ENCODE data around the gene FANCG.

Gene FANCG

DNA sequence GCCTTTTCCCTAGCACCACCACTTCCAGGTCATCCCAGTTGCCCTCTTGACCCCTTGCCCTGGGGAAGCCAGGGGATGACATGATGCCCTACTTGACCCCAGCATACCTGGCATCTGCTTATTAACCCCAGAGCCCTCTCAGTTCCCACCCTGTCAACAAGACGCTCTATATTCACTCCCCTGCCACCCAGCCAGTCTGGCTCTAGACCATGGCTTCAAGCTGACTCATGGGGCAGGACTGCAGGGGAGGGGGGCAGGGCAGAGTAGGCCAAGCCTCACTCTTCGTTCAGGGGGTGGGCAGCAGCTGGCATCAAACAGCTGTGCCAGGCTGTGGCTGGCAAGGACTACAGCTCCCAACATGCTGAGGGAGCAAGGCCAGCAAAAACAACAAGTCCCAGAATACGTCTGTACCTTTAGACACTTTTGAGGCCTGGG lies 30.6 kb upstream of the FANCG start:
- peaks cover 45 to 46% of the 10 kb centered on the region in 2 donors for H3K4me1 ChIP-seq (ENCODE audit: control insufficient read depth in 2 of 2, insufficient read depth in 2 of 2, low read length in 2 of 2)
- H3K9ac ChIP-seq (ENCODE audit: low read depth in 1 of 2, low read length in 2 of 2), result peak overlapping the region in 1 of 2 donors; percentile 90
- H3K4me3 ChIP-seq (ENCODE audit: low read length in 2 of 2), result peak overlapping the region in 1 of 2 donors; percentile 81
- no peaks in the 10 kb centered on the region for H3K27me3 ChIP-seq (ENCODE audit: control insufficient read depth in 2 of 2, insufficient read depth in 2 of 2, low read length in 2 of 2)
- peaks cover 16 to 27% of the 10 kb centered on the region in 2 donors for H3K36me3 ChIP-seq (ENCODE audit: control insufficient read depth in 2 of 2, insufficient read depth in 2 of 2, low read length in 2 of 2)
- no peaks in the 10 kb centered on the region for H3K9me3 ChIP-seq (ENCODE audit: control insufficient read depth in 2 of 2, low read length in 2 of 2)
- no peak overlapping the region for H3K27ac ChIP-seq (ENCODE audit: low read depth in 2 of 2, low read length in 2 of 2)

DNA sequence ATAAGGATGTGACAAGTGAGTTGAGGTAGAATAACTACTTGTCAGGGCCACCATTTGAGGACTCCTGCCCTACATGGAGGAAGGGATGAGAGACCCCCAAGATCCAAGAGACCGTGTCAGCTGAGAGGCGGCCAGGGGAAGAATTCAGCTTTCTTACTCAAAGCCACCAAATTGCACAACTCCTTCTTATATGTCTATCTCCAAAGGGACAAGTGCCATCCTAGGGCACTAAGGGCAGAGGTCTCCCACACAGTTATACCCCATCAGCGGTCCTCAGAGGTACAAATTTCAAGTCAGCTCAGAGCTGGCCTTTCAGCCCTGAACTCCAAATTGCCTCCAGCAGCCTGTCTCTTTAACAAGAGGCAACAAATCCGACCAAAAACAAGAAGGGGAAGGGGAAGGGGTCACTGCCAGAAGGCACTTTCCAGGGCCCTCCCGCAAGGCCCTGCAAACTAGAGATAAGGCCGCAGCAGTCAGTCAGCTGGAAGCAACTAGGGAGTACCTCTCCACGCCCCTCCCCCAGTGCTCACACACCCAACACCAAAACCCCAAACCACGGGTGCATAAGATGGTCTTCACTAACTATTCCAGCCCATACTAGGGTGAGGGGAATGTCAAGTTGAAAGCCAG lies 29.3 kb upstream of the FANCG start:
- Histone ChIP-seq H3K36me3 (ENCODE audit: control insufficient read depth in 2 of 2, insufficient read depth in 2 of 2, low read length in 2 of 2) (peaks cover 24 to 38% of the 10 kb centered on the region in 2 donors), H3K4me3 (ENCODE audit: low read length in 2 of 2) (no peak overlapping the region), H3K9ac (ENCODE audit: low read depth in 1 of 2, low read length in 2 of 2) (no peak overlapping the region), H3K27ac (ENCODE audit: low read depth in 2 of 2, low read length in 2 of 2) (no peak overlapping the region), H3K27me3 (ENCODE audit: control insufficient read depth in 2 of 2, insufficient read depth in 2 of 2, low read length in 2 of 2) (no peaks in the 10 kb centered on the region), H3K9me3 (ENCODE audit: control insufficient read depth in 2 of 2, low read length in 2 of 2) (no peaks in the 10 kb centered on the region), H3K4me1 (ENCODE audit: control insufficient read depth in 2 of 2, insufficient read depth in 2 of 2, low read length in 2 of 2) (peaks cover 32 to 33% of the 10 kb centered on the region in 2 donors)

DNA sequence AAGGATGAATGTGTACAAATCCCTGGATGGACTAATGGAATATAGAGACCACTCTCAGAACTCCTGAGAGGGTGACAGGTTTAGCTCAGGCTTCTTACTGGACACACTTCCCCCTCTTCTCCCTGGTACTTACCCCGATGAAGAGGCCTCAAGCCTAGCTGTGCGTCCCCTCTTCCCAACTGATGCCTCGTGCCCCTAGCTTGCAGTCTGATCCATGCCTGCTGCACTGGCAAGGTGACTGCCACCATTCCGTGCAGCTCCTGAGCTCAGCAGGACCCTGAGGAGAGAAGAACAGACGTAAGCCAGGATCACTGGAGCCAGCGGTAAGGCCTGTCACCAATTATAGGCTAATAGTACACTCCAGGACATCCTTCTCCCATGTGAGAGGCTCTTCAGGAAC lies 28.7 kb upstream of the FANCG start:
- H3K27ac ChIP-seq (ENCODE audit: low read depth in 2 of 2, low read length in 2 of 2), result no peak overlapping the region
- no peak overlapping the region for H3K9ac ChIP-seq (ENCODE audit: low read depth in 1 of 2, low read length in 2 of 2)
- no peaks in the 10 kb centered on the region for H3K27me3 ChIP-seq (ENCODE audit: control insufficient read depth in 2 of 2, insufficient read depth in 2 of 2, low read length in 2 of 2)
- peaks cover 24 to 38% of the 10 kb centered on the region in 2 donors for H3K36me3 ChIP-seq (ENCODE audit: control insufficient read depth in 2 of 2, insufficient read depth in 2 of 2, low read length in 2 of 2)
- H3K9me3 ChIP-seq (ENCODE audit: control insufficient read depth in 2 of 2, low read length in 2 of 2), result no peaks in the 10 kb centered on the region
- no peak overlapping the region for H3K4me3 ChIP-seq (ENCODE audit: low read length in 2 of 2)
- peaks cover 29 to 31% of the 10 kb centered on the region in 2 donors for H3K4me1 ChIP-seq (ENCODE audit: control insufficient read depth in 2 of 2, insufficient read depth in 2 of 2, low read length in 2 of 2)

DNA sequence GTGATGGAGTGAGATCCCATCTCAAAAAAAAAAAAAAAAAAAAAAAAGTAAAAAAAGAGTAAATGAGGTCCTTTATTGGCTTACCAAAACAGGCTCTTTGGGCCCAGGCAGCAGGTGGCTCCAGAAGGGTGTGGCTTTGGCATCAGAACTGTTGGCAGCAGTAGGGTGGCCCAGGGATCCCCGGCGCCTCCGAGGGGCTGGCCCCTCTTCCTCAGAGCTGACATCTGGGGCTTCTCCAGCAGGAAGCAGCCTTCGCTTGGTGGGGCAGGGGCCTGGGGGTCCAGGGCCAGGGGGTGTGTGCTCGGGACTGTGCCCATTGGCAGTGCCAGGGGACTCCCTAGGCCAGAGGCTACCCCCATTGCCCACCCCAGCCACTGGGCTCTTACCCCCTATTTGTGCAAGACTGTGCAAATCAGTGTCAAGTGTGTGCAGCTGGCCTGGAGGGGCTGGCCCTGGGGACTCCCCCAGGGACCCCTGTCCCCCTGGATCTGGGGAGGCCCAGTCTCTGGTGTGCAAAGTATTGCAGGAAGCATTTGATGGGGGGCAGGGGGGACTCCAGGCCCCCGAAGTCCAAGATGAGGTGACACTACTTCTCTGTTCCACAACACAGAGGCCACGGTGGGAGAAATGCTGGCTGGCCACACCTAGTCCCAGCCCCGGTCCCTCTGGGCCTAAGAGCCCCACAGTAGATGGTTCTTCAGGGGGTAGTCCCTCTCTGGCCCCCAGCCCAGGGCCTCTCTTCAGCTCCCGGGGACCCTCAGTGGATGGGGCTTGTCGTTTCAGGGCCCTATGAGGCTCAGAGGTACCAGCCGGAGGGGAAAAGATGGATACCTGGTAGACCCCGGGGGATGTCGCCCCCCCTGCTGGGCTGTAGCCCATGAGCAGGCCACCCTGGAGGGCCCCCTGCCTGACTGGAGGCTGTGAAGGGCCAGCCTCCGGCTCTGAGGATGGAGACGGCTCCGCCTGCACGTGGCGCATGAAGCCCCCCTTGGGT lies 27.9 kb upstream of the FANCG start:
- no peaks in the 10 kb centered on the region for H3K27me3 ChIP-seq (ENCODE audit: control insufficient read depth in 2 of 2, insufficient read depth in 2 of 2, low read length in 2 of 2)
- H3K36me3 ChIP-seq (ENCODE audit: control insufficient read depth in 2 of 2, insufficient read depth in 2 of 2, low read length in 2 of 2), result peaks cover 24 to 38% of the 10 kb centered on the region in 2 donors
- no peak overlapping the region for H3K27ac ChIP-seq (ENCODE audit: low read depth in 2 of 2, low read length in 2 of 2)
- no peaks in the 10 kb centered on the region for H3K9me3 ChIP-seq (ENCODE audit: control insufficient read depth in 2 of 2, low read length in 2 of 2)
- H3K9ac ChIP-seq (ENCODE audit: low read depth in 1 of 2, low read length in 2 of 2), result no peak overlapping the region
- no peak overlapping the region for H3K4me3 ChIP-seq (ENCODE audit: low read length in 2 of 2)
- peaks cover 25 to 31% of the 10 kb centered on the region in 2 donors for H3K4me1 ChIP-seq (ENCODE audit: control insufficient read depth in 2 of 2, insufficient read depth in 2 of 2, low read length in 2 of 2)

DNA sequence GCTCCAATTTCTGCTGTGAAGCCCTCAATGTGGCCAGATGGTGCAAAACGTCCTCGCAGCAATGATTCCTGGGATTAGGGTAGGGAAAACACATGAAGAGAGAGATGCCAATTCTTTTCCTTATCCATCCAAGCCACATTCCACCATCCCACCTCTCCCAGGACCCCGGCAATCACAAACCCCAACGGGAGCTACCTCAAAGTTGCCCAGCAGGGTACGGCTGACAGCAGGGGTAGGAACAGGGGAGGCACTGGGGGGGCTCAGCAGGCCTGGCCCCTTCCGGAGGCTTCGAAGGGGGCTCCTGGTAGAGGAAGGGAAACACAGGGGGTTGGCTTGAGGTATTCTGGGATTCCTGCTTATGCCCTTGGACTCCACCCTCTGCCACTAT lies 26.6 kb upstream of the FANCG start:
- no peaks in the 10 kb centered on the region for H3K9me3 ChIP-seq (ENCODE audit: control insufficient read depth in 2 of 2, low read length in 2 of 2)
- no peaks in the 10 kb centered on the region for H3K27me3 ChIP-seq (ENCODE audit: control insufficient read depth in 2 of 2, insufficient read depth in 2 of 2, low read length in 2 of 2)
- H3K9ac ChIP-seq (ENCODE audit: low read depth in 1 of 2, low read length in 2 of 2), result no peak overlapping the region
- no peak overlapping the region for H3K4me3 ChIP-seq (ENCODE audit: low read length in 2 of 2)
- H3K4me1 ChIP-seq (ENCODE audit: control insufficient read depth in 2 of 2, insufficient read depth in 2 of 2, low read length in 2 of 2), result peaks cover 26 to 30% of the 10 kb centered on the region in 2 donors
- H3K36me3 ChIP-seq (ENCODE audit: control insufficient read depth in 2 of 2, insufficient read depth in 2 of 2, low read length in 2 of 2), result peaks cover 24 to 42% of the 10 kb centered on the region in 2 donors
- H3K27ac ChIP-seq (ENCODE audit: low read depth in 2 of 2, low read length in 2 of 2), result no peak overlapping the region

DNA sequence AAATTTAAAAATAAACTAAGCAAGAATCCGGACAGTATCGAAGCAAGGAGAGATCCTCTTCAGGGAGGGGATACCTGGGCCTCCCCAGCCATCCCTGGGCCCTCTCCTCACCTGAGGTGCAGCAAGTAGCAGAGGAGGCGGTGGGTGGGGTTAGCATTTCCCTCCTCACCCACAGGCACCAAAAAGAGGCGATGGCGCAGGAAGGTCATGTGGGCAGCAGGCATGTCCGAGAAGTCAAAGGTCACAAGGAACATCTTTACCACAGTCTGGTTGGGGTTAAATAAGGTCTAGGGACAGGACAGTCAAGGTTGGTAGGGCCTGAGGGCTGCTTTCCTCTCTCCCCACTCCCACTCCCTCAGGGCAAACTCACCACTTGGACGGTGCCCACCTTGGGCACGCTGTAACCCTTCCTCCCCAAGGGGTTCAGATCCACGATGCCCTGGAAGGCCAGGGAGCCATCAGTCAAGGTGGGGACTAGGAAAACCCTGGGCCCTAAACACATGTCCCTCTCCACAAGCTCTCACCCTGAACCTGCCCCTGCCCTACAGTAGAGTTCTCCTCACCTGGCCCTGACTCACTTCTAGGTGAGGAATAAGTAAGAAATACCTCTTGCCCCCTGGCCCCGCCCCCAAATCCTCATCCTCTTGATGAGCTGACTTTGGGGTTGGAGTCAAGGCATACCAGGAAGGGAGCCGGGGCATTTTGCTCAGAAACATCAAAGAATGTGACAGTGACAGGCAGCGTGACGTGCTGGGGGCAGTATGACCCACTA lies 26.0 kb upstream of the FANCG start:
- Histone ChIP-seq H3K27ac (ENCODE audit: low read depth in 2 of 2, low read length in 2 of 2) (no peak overlapping the region), H3K9ac (ENCODE audit: low read depth in 1 of 2, low read length in 2 of 2) (no peak overlapping the region), H3K9me3 (ENCODE audit: control insufficient read depth in 2 of 2, low read length in 2 of 2) (no peaks in the 10 kb centered on the region), H3K4me3 (ENCODE audit: low read length in 2 of 2) (no peak overlapping the region), H3K27me3 (ENCODE audit: control insufficient read depth in 2 of 2, insufficient read depth in 2 of 2, low read length in 2 of 2) (no peaks in the 10 kb centered on the region), H3K4me1 (ENCODE audit: control insufficient read depth in 2 of 2, insufficient read depth in 2 of 2, low read length in 2 of 2) (peaks cover 22 to 24% of the 10 kb centered on the region in 2 donors), H3K36me3 (ENCODE audit: control insufficient read depth in 2 of 2, insufficient read depth in 2 of 2, low read length in 2 of 2) (peaks cover 24 to 45% of the 10 kb centered on the region in 2 donors)

DNA sequence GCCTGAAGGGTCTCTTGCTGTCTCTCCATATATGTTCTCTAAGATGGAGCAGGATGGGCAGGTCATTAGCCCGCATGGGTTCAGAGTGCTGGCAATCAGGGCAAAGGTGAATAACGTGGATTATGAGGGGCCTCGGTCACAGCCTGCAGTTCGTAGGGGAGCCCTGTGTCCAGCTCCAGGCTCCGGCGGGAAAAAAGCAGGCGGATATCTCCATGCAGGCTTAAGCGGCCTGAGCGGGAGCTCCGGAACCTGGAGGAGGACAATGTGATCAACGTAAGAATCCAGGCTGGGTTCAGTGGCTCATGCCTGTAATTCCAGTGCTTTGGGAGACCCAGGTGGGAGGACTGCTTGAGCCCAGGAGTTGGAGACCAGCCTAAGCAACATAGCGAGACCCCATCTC lies 25.4 kb upstream of the FANCG start:
- peaks cover 30 to 51% of the 10 kb centered on the region in 2 donors for H3K36me3 ChIP-seq (ENCODE audit: control insufficient read depth in 2 of 2, insufficient read depth in 2 of 2, low read length in 2 of 2)

DNA sequence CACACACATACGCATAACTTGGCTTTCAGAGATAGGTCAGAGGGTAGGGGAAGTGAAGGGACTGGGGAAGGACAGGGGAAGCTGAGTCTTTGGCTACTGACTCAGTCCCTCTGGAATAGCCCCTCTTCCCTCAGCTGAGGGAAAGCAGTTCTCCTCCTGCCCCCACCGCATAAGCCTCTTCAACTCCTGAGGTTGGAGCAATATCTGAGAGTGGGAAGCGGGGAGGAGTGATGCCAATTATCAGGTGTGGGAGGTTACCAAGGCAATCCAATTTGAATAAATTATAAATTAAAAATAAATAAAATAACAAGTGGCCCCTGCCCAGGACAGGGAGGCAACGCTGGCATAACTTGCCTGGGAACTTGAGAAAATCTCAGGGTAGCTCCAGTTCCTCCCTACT lies 24.8 kb upstream of the FANCG start:
- no peak overlapping the region for H3K4me3 ChIP-seq (ENCODE audit: low read length in 2 of 2)
- H3K27ac ChIP-seq (ENCODE audit: low read depth in 2 of 2, low read length in 2 of 2), result no peak overlapping the region
- H3K27me3 ChIP-seq (ENCODE audit: control insufficient read depth in 2 of 2, insufficient read depth in 2 of 2, low read length in 2 of 2), result no peaks in the 10 kb centered on the region
- H3K9me3 ChIP-seq (ENCODE audit: control insufficient read depth in 2 of 2, low read length in 2 of 2), result no peaks in the 10 kb centered on the region
- no peak overlapping the region for H3K9ac ChIP-seq (ENCODE audit: low read depth in 1 of 2, low read length in 2 of 2)
- H3K4me1 ChIP-seq (ENCODE audit: control insufficient read depth in 2 of 2, insufficient read depth in 2 of 2, low read length in 2 of 2), result peaks cover 14 to 17% of the 10 kb centered on the region in 2 donors
- H3K36me3 ChIP-seq (ENCODE audit: control insufficient read depth in 2 of 2, insufficient read depth in 2 of 2, low read length in 2 of 2), result peaks cover 33 to 57% of the 10 kb centered on the region in 2 donors

More for the DNA sequence above, 25.4 kb upstream of the FANCG start:
- H3K4me3 ChIP-seq (ENCODE audit: low read length in 2 of 2), result no peak overlapping the region
- H3K27ac ChIP-seq (ENCODE audit: low read depth in 2 of 2, low read length in 2 of 2), result no peak overlapping the region
- peaks cover 15 to 18% of the 10 kb centered on the region in 2 donors for H3K4me1 ChIP-seq (ENCODE audit: control insufficient read depth in 2 of 2, insufficient read depth in 2 of 2, low read length in 2 of 2)
- no peak overlapping the region for H3K9ac ChIP-seq (ENCODE audit: low read depth in 1 of 2, low read length in 2 of 2)
- no peaks in the 10 kb centered on the region for H3K27me3 ChIP-seq (ENCODE audit: control insufficient read depth in 2 of 2, insufficient read depth in 2 of 2, low read length in 2 of 2)
- no peaks in the 10 kb centered on the region for H3K9me3 ChIP-seq (ENCODE audit: control insufficient read depth in 2 of 2, low read length in 2 of 2)

DNA sequence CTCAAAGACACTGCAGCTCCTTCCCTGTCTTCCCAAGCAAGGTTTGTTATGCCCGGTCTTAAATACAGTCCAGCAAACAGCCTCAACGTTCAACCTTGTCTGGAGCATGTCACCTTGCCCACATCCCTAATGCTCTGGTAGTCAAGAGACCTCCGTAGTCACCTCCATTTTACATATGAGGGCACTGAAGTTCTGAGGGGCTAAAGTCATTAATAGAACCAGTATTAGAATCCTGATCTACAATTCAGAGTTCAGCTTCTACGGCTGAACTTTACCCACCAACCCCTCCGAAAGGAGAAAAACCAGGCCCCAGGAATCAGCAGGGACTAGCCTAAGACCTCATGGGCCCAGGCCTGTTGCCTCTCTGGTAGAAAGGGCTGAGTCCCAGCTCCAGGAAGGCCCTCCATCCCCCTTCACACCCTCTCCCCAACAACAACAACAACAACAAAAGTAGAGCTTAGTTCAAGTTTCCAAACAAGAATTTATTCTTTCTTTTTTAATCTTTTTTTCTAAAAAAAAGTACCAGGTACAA lies 24.0 kb upstream of the FANCG start:
- Histone ChIP-seq H3K9ac (ENCODE audit: low read depth in 1 of 2, low read length in 2 of 2) (peak overlapping the region; percentile 91 to 98), H3K4me3 (ENCODE audit: low read length in 2 of 2) (peak overlapping the region; percentile 88 to 98), H3K4me1 (ENCODE audit: control insufficient read depth in 2 of 2, insufficient read depth in 2 of 2, low read length in 2 of 2) (peaks cover 14 to 17% of the 10 kb centered on the region in 2 donors), H3K36me3 (ENCODE audit: control insufficient read depth in 2 of 2, insufficient read depth in 2 of 2, low read length in 2 of 2) (peaks cover 36 to 59% of the 10 kb centered on the region in 2 donors), H3K27me3 (ENCODE audit: control insufficient read depth in 2 of 2, insufficient read depth in 2 of 2, low read length in 2 of 2) (no peaks in the 10 kb centered on the region), H3K27ac (ENCODE audit: low read depth in 2 of 2, low read length in 2 of 2) (peak overlapping the region; percentile 79 to 80), H3K9me3 (ENCODE audit: control insufficient read depth in 2 of 2, low read length in 2 of 2) (no peaks in the 10 kb centered on the region)

Measured in mucosa of rectum (tissue), 2 donors.